MM.1S (cell line): Measurements from ENCODE around the gene ERG.

ENCODE experiments used
- DNase-seq: peaks from one replicate; pipeline ENCODE4 v3.0.0-alpha.2; 2015
- H2AFZ ChIP-seq: fragments of 300-600 bp; sonication (generic); 2 replicates; pipeline ENCODE4 v1.6.0; 2016; ENCODE audit warnings: antibody characterized with exemption, low read length
- H3F3A ChIP-seq: fragments of 300-600 bp; sonication (generic); 2 replicates; pipeline ENCODE4 v1.6.1; 2016; ENCODE audit warnings: mild to moderate bottlenecking, antibody characterized with exemption, low read length, moderate library complexity, mixed read lengths; ENCODE audit not compliant: insufficient read depth
- H3K27ac ChIP-seq: fragments of 300-600 bp; sonication (generic); 2 replicates; pipeline ENCODE4 v1.5.1; 2016; ENCODE audit warnings: mild to moderate bottlenecking, low read length
- H3K27me3 ChIP-seq: fragments of 300-600 bp; sonication (generic); replicated peaks from 2 replicates; pipeline ENCODE4 v1.6.0; 2016; ENCODE audit warnings: low read length; ENCODE audit not compliant: insufficient read depth
- H3K36me3 ChIP-seq: fragments of 300-600 bp; sonication (generic); replicated peaks from 2 replicates; pipeline ENCODE4 v1.6.1; 2016; ENCODE audit warnings: mild to moderate bottlenecking, low read length, mixed read lengths; ENCODE audit not compliant: insufficient read depth
- H3K4me1 ChIP-seq: fragments of 300-600 bp; sonication (generic); 2 replicates; pipeline ENCODE4 v1.6.1; 2016; ENCODE audit warnings: low read length, mixed read lengths
- H3K4me2 ChIP-seq: fragments of 300-600 bp; sonication (generic); 2 replicates; pipeline ENCODE4 v1.6.0; 2016; ENCODE audit warnings: low read depth, low read length
- H3K4me3 ChIP-seq: fragments of 300-600 bp; sonication (generic); 2 replicates; pipeline ENCODE4 v1.5.1; 2016; ENCODE audit warnings: low read length, mixed read lengths
- H3K79me2 ChIP-seq: fragments of 300-600 bp; sonication (generic); 2 replicates; pipeline ENCODE4 v1.6.1; 2016; ENCODE audit warnings: mixed run types, low read length, mixed read lengths
- H3K9ac ChIP-seq: fragments of 300-600 bp; sonication (generic); 2 replicates; pipeline ENCODE4 v1.6.1; 2016; ENCODE audit warnings: low read length, mixed read lengths
- H3K9me2 ChIP-seq: fragments of 300-600 bp; sonication (generic); replicated peaks from 2 replicates; pipeline ENCODE4 v1.6.1; 2016; ENCODE audit warnings: mild to moderate bottlenecking, low read length, mixed read lengths; ENCODE audit not compliant: insufficient read depth
- H3K9me3 ChIP-seq: fragments of 300-600 bp; sonication (generic); replicated peaks from 2 replicates; pipeline ENCODE4 v1.6.1; 2016; ENCODE audit warnings: mild to moderate bottlenecking, low read length, mixed read lengths; ENCODE audit not compliant: insufficient read depth
- H4K20me1 ChIP-seq: fragments of 300-600 bp; sonication (generic); 2 replicates; pipeline ENCODE4 v1.6.1; 2016; ENCODE audit warnings: mild to moderate bottlenecking, low read length, moderate library complexity, mixed read lengths; ENCODE audit not compliant: insufficient read depth
- EZH2 ChIP-seq: fragments of 300-600 bp; sonication (generic); optimal IDR thresholded peaks from 2 replicates; pipeline ENCODE3; 2017; ENCODE audit warnings: low read depth, mild to moderate bottlenecking, antibody characterized with exemption, low read length, mixed read lengths
- EZH2phosphoT487 ChIP-seq: fragments of 300-600 bp; sonication (generic); IDR thresholded peaks from 2 replicates; pipeline ENCODE4 v1.6.1; 2018; ENCODE audit warnings: antibody characterized with exemption, low read length
- TF ChIP-seq, protein P1 (sequence below): fragments of 300-600 bp; sonication (generic); IDR thresholded peaks from 2 replicates; pipeline ENCODE4 v1.5.1; 2016; ENCODE audit warnings: antibody characterized with exemption, low read length, mixed read lengths

ERG gene

DNA sequence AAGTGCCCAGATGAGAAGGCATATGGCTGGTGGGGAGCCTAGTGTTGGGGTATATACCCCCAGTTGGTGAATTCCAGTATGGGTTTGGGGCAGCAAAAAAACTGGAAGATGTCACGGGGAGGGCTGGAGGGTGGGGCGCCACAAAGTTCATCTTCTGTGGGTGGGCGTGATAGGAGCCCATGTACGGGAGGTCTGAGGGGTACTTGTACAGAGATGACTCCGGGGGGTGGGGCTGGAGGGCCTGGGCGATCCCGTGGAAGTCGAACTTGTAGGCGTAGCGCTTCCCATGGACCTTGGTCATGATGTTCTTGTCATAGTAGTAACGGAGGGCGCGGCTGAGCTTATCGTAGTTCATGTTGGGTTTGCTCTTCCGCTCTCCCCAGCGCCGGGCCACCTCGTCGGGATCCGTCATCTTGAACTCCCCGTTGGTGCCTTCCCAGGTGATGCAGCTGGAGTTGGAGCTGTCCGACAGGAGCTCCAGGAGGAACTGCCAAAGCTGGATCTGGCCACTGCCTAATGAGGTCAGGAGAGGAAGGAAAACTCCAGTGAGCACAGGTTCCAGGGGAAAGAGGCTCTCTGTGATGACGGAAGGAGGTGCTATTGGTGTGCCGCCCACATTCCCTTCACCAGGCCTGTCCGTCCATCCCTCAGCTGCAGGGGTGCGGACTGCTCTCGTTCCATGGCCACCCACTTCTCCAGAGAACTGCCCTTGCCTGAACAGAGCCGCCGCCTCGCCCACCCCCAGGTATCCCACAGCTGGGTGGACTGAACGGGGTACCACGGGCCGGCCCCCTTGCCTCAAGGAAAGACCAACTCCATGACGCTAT lies 114.7 kb downstream of the ERG start:
- no peak overlapping the region for H3K4me3 ChIP-seq
- H3F3A ChIP-seq = no peaks in the 10 kb centered on the region
- no peaks in the 10 kb centered on the region for H3K79me2 ChIP-seq
- no peak overlapping the region for H2AFZ ChIP-seq
- H3K27ac ChIP-seq = no peak overlapping the region
- no peaks in the 10 kb centered on the region for H3K9me2 ChIP-seq
- H3K27me3 ChIP-seq = no peaks in the 10 kb centered on the region
- no peak overlapping the region for H3K9ac ChIP-seq
- H3K36me3 ChIP-seq = no peaks in the 10 kb centered on the region
- no peaks in the 10 kb centered on the region for H3K4me1 ChIP-seq
- no peak for DNase-seq
- H3K4me2 ChIP-seq = no peak overlapping the region
- no peaks in the 10 kb centered on the region for H3K9me3 ChIP-seq
- H4K20me1 ChIP-seq = no peaks in the 10 kb centered on the region
- TF ChIP-seq EZH2phosphoT487 (no peak), EZH2 (no peak)
- TF ChIP-seq, protein P1, sequence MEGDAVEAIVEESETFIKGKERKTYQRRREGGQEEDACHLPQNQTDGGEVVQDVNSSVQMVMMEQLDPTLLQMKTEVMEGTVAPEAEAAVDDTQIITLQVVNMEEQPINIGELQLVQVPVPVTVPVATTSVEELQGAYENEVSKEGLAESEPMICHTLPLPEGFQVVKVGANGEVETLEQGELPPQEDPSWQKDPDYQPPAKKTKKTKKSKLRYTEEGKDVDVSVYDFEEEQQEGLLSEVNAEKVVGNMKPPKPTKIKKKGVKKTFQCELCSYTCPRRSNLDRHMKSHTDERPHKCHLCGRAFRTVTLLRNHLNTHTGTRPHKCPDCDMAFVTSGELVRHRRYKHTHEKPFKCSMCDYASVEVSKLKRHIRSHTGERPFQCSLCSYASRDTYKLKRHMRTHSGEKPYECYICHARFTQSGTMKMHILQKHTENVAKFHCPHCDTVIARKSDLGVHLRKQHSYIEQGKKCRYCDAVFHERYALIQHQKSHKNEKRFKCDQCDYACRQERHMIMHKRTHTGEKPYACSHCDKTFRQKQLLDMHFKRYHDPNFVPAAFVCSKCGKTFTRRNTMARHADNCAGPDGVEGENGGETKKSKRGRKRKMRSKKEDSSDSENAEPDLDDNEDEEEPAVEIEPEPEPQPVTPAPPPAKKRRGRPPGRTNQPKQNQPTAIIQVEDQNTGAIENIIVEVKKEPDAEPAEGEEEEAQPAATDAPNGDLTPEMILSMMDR = no peak

DNA sequence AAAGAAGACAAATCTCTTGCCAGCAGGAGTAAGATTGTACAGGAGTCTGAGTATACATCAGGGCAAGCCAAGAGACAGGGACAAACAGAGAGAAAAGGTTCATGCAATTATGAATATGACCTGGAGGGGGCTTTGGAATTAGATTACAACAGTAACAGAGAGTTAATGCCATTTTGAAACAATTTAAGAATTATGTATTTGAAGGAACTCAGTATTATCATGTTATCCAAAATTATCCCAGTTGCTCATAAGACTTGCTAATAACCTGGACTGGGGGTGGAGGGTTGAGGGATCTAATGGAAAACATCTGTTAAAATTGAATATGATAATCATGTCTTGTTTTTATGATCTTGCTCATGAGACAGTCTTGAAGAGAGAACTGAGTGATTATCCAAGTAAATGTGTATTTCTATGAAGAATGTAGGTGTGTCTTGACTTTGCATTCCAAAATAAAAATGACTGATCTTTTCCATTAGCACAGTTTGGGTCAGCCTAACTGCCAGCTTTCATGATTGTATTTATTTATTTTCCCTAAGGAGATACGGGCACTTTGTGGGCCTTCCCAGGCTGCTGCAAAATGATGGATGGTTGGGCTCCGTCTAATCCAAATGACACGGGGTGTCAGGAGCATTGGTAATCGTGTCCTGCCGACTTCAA lies 117.7 kb downstream of the ERG start:
- H3K9me3 ChIP-seq = no peaks in the 10 kb centered on the region
- no peak overlapping the region for H3K27ac ChIP-seq
- H3K27me3 ChIP-seq = no peaks in the 10 kb centered on the region
- no peak overlapping the region for H3K4me2 ChIP-seq
- H2AFZ ChIP-seq = no peak overlapping the region
- no peak for TF ChIP-seq EZH2
- TF ChIP-seq, protein P1 = peak; percentile 26
- H4K20me1 ChIP-seq = no peaks in the 10 kb centered on the region
- H3K9ac ChIP-seq = no peak overlapping the region
- H3K4me3 ChIP-seq = no peak overlapping the region
- no peaks in the 10 kb centered on the region for H3K79me2 ChIP-seq
- no peaks in the 10 kb centered on the region for H3F3A ChIP-seq
- H3K4me1 ChIP-seq = no peaks in the 10 kb centered on the region
- DNase-seq = no peak
- no peaks in the 10 kb centered on the region for H3K9me2 ChIP-seq
- no peaks in the 10 kb centered on the region for H3K36me3 ChIP-seq

DNA sequence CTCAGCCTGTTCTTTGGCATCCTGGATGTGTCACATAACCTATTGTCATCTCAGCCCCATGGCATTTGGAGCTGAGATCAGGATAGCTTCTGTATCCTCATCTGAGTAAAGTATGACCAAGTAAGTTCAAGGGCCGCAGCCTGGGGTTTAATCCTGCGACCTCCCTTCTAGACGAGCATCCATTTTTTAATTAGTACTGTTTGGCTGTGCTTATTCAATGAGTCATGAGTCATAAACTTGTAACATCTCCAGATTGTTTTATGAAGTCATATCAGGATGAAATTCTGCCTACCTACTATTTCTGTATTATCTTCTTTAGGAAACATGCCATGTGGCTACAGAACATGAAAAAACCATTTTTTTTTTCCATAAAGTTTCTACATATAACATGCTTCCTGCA lies 119.1 kb downstream of the ERG start:
- DNase-seq = no peak
- Histone ChIP-seq H3K4me1 (no peaks in the 10 kb centered on the region), H4K20me1 (no peaks in the 10 kb centered on the region)

More for the DNA sequence above, 119.1 kb downstream of the ERG start:
- no peak overlapping the region for H3K4me3 ChIP-seq
- no peaks in the 10 kb centered on the region for H3K27me3 ChIP-seq
- no peak overlapping the region for H3K9ac ChIP-seq
- H3K4me2 ChIP-seq = no peak overlapping the region
- no peaks in the 10 kb centered on the region for H3F3A ChIP-seq
- H3K9me3 ChIP-seq = no peaks in the 10 kb centered on the region
- no peak overlapping the region for H2AFZ ChIP-seq
- H3K9me2 ChIP-seq = no peaks in the 10 kb centered on the region
- H3K27ac ChIP-seq = no peak overlapping the region
- no peaks in the 10 kb centered on the region for H3K79me2 ChIP-seq
- TF ChIP-seq EZH2 = no peak
- no peak for TF ChIP-seq EZH2phosphoT487
- TF ChIP-seq, protein P1 = no peak
- no peaks in the 10 kb centered on the region for H3K36me3 ChIP-seq
